ENCODE data around the gene CGN.
A peak's percentile ranks its signal among the peaks of the same experiment; 100 is the strongest.

CGN gene, protein sequence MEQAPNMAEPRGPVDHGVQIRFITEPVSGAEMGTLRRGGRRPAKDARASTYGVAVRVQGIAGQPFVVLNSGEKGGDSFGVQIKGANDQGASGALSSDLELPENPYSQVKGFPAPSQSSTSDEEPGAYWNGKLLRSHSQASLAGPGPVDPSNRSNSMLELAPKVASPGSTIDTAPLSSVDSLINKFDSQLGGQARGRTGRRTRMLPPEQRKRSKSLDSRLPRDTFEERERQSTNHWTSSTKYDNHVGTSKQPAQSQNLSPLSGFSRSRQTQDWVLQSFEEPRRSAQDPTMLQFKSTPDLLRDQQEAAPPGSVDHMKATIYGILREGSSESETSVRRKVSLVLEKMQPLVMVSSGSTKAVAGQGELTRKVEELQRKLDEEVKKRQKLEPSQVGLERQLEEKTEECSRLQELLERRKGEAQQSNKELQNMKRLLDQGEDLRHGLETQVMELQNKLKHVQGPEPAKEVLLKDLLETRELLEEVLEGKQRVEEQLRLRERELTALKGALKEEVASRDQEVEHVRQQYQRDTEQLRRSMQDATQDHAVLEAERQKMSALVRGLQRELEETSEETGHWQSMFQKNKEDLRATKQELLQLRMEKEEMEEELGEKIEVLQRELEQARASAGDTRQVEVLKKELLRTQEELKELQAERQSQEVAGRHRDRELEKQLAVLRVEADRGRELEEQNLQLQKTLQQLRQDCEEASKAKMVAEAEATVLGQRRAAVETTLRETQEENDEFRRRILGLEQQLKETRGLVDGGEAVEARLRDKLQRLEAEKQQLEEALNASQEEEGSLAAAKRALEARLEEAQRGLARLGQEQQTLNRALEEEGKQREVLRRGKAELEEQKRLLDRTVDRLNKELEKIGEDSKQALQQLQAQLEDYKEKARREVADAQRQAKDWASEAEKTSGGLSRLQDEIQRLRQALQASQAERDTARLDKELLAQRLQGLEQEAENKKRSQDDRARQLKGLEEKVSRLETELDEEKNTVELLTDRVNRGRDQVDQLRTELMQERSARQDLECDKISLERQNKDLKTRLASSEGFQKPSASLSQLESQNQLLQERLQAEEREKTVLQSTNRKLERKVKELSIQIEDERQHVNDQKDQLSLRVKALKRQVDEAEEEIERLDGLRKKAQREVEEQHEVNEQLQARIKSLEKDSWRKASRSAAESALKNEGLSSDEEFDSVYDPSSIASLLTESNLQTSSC

DNA sequence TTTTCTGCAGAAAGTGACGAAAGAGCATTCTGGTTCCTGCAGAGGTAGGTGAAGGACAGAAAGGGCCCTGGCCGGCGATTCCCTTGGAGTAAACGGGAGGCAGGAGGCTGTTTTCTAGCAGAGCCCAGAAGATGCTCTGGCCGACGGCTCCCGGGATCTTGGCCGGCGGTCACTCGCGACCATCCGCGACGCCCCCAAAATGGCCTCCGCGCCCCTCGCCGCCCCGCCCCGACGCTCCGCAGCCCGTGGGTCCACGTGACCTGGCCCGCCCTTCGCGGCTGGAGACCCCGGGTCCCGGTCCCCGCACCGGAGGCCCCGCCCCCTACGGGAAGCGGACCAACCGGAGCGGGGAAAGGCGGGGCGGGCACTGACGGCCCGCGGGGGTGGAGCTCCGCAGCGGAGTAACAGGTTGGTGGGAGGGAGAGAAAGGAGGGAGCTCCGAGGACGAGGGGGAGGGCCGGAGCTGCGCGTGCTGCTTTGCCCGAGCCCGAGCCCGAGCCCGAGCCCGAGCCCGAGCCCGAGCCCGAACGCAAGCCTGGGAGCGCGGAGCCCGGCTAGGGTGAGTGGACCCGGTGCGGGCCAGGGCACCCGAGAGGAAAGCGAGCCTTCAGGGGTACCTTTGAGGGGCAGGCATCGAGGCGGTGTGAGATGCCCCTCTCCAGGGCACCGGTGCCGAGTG lies at the start of gene CGN:
Gene CGN, plus strand, starts transcription at position 431 of the 679 bp plus-strand sequence. CDS start 7,133 bp downstream, outside the sequence.
- DNase-seq (ENCODE audit: low read depth) = peak; percentile 67
- H3K4me3 ChIP-seq (ENCODE audit: low read depth, low read length) = peak within 1 kb of the TSS; percentile 63
- TF ChIP-seq, protein P1, sequence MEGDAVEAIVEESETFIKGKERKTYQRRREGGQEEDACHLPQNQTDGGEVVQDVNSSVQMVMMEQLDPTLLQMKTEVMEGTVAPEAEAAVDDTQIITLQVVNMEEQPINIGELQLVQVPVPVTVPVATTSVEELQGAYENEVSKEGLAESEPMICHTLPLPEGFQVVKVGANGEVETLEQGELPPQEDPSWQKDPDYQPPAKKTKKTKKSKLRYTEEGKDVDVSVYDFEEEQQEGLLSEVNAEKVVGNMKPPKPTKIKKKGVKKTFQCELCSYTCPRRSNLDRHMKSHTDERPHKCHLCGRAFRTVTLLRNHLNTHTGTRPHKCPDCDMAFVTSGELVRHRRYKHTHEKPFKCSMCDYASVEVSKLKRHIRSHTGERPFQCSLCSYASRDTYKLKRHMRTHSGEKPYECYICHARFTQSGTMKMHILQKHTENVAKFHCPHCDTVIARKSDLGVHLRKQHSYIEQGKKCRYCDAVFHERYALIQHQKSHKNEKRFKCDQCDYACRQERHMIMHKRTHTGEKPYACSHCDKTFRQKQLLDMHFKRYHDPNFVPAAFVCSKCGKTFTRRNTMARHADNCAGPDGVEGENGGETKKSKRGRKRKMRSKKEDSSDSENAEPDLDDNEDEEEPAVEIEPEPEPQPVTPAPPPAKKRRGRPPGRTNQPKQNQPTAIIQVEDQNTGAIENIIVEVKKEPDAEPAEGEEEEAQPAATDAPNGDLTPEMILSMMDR (IDR thresholded peaks at IDR 0.05; ENCODE audit: control insufficient read depth, extremely low read depth, insufficient read depth) = no peak

DNA sequence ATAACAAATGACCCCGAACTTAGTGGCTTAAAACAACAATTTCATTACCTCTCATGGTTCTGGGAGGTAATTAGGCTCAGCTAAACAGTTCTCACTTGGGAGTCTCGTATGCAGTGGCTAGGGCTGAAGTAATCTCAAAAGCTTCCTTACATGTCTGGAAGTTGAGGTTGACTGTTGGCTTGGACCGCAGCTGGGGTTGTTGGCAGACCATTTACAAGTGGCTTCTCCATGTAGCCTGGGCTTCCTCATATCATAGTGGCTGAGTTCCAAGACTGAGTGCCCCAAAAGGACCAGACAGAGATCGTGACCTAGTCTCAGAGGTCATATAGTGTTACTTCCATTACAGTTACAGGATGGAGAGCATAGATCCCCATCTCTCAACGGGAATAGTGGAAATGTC lies 49.5 kb upstream of the CGN start:
- no peak for DNase-seq (ENCODE audit: low read depth)
- H3K4me3 ChIP-seq (ENCODE audit: low read depth, low read length) = no peak overlapping the region
- TF ChIP-seq, protein P1 (IDR thresholded peaks at IDR 0.05; ENCODE audit: control insufficient read depth, extremely low read depth, insufficient read depth) = no peak

DNA sequence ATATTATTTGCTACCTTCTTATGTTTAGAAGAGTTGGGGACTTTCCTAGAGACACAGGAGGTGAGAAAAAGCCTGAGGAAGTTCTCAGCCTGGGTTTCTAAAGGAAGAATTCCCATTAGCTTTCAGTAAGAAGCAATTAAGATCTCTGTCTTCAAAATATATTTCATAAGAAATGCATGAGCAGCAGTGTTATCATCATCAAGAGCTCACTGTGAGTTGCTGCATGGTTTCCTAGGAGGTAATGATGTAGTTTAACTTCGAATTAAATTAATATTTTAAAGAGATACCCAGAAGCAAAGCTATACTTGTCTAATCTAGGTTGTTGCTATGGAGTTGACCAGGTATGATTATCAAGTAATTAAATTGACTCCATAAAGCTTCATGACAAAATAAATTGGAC lies 46.2 kb upstream of the CGN start:
- DNase-seq (ENCODE audit: low read depth) = no peak
- TF ChIP-seq, protein P1 (IDR thresholded peaks at IDR 0.05; ENCODE audit: control insufficient read depth, extremely low read depth, insufficient read depth) = no peak
- no peak overlapping the region for H3K4me3 ChIP-seq (ENCODE audit: low read depth, low read length)

GRCh38 chr1:151472856-151473731 lies 38.1 kb upstream of the CGN start:
- TF ChIP-seq, protein P1 (IDR thresholded peaks at IDR 0.05; ENCODE audit: control insufficient read depth, extremely low read depth, insufficient read depth) = no peak
- no peak for DNase-seq (ENCODE audit: low read depth)
- H3K4me3 ChIP-seq (ENCODE audit: low read depth, low read length) = no peak overlapping the region

DNA sequence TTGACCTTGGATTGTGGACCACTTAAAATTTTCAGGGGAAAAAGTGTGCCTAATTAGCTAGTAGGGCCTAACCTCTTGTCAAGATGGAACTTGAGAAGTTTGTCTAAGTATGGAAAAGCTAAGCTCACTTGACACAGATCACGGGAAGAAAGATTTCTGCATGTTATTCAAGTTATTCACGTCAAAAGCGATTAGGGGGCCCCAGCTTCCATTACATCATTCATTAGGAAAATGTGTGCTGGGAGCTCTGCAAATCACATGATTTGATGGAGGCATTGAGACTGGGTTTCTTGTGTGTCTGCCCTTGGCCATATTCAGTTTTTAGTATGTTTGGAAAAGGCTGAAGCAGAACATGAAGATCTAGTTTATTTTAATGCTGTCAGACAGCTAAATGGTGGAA lies 36.4 kb upstream of the CGN start:
- DNase-seq (ENCODE audit: low read depth) = no peak
- no peak overlapping the region for H3K4me3 ChIP-seq (ENCODE audit: low read depth, low read length)
- TF ChIP-seq, protein P1 (IDR thresholded peaks at IDR 0.05; ENCODE audit: control insufficient read depth, extremely low read depth, insufficient read depth) = no peak

Data from LNCaP clone FGC (cell line).